T47D (cell line): ENCODE measurements around the gene ZNF740.

ENCODE experiments used
- DNase-seq, 2 experiments: peaks; one replicate each; pipeline versions ENCODE4 v3.0.0 to v3.0.0-alpha.2; 2011 to 2012; ENCODE audit warnings: low read depth in 1 of 2, low spot score in 1 of 2
- JUND ChIP-seq: IDR thresholded peaks from 2 replicates; pipeline ENCODE4 v1.6.1; 2012; ENCODE audit warnings: low read depth
- in situ Hi-C: cut with HindIII; loops from 2 replicates; pipeline ENCODE4 v1.10.0; 2016; ENCODE audit warnings: low sequenced_read_pairs, low pct_unique_long_range_greater_than_20kb

Gene ZNF740

GRCh38 chr12:53192531-53193021 lies 12.1 kb downstream of the ZNF740 start:
- DNase-seq: no peak
- in situ Hi-C loops: no loop called here
- no peak for TF ChIP-seq JUND

DNA sequence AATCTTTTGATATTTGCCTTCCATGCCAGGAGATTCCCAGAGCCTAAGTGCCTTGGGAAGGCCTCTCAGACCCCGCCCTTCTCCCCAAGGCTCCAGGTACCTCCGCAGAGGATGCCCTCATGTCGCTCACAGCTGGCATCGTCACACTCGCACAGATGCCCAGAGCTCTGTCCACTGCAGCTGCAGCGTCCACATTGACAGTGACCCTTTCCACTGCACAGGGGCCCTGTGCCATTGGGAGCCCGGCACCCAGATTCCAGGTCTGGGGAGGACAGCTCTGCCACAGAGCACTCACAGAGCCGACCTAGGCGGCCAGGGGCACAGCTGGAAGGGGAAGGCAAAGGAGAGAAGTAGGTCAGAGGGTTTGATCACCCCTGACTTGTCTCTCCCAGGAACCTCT lies 12.5 kb downstream of the ZNF740 start:
- in situ Hi-C loops: no loop called here
- DNase-seq: no peak
- TF ChIP-seq JUND: no peak

DNA sequence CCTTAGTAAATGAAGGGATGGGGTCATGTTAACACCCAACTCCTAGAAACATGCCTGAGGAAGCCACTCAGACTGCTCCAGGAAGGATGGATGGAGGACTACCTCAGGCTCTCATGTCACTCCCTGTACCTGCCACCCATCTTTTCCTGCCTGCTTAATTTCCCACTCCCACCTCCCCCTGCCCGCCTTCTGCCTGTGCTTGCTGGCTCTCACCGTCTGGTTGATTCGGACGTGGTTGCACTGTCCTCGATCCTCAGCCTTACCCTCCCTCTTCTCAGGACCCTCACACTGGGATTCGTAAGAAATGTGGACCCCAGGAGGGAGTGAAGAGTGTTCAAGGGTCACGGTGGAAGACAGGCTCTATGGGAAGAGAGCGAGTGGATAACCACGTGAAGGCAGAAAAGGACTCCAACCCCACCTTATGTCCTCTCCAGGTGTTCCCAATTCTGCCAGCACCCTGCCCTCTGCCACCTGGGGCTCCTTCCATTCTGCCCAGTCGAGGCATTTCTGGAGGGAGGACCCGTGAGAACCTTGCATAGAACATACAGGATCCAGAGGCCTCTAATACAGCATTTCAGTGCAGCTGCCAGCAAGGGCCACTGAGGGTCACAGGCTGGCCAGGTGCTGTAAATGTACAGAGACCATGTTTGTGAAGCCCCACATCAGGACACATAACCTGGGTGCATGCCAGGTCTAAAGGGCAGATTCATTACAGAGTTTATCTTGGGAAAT lies 13.6 kb downstream of the ZNF740 start:
- TF ChIP-seq JUND: no peak
- in situ Hi-C loops: no loop called here
- DNase-seq: no peak

- no peak for TF ChIP-seq JUND
- DNase-seq: no peak
- in situ Hi-C loops: no loop called here
Observed at GRCh38 chr12:53194973-53195372, 14.5 kb downstream of the ZNF740 start.

GRCh38 chr12:53195516-53196420 lies 15.2 kb downstream of the ZNF740 start:
- in situ Hi-C loops: no loop called here
- no peak for TF ChIP-seq JUND
- DNase-seq: no peak

GRCh38 chr12:53196486-53196885 lies 16.0 kb downstream of the ZNF740 start:
- DNase-seq: no peak
- in situ Hi-C loops: no loop called here
- TF ChIP-seq JUND: no peak

GRCh38 chr12:53197011-53197640 lies 16.6 kb downstream of the ZNF740 start:
- in situ Hi-C loops: no loop called here
- no peak for DNase-seq
- no peak for TF ChIP-seq JUND

DNA sequence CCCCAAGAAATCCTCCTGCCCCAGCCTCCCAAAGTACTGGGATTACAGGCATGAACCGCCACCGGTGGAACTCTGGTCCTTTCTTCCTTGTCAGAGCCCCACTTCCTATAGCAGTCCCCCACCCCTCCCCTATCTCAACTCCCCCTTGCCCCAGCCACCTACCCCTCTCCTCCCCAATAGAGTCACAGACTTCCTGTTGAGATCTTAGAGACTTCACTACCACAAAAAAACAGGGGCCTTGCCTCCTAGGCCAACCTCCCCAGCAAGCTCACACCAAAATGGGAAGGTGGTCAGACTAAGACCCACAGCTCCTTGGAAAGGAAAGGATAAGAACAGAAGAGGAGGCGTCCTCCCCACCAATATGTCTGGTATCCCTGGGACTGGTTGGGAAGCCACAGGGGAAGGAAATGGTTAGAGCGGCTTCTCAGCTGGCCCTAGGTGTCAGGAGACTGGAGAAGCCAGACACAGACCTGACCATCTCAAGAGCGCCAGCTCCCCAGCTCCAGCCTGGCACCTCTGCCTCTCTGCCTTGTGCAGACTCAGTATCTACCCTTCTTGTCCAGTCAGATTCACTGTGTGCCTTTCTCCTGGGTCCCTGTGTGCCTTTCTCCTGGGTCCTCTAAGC lies 18.1 kb downstream of the ZNF740 start:
- DNase-seq: no peak
- in situ Hi-C loops: no loop called here
- TF ChIP-seq JUND: no peak

DNA sequence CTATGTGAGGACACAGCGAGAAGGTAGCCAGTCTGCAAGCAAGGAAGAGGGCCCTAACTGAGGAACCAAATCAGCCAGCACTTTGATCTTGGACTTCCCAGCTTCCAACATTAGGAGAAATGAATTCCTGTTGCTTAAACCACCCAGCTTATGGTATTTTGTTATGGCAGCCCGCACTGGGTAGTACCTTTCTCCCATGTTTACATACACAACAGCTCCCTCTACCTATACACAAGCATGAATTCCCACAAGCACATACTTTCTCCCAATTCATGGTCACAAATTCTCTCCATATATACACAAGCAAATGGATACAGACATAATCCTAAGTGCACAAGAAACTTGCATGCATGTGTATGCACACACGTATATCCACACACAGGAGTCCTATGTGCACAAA lies 19.2 kb downstream of the ZNF740 start:
- no peak for TF ChIP-seq JUND
- DNase-seq: no peak
- in situ Hi-C loops: no loop called here

DNA sequence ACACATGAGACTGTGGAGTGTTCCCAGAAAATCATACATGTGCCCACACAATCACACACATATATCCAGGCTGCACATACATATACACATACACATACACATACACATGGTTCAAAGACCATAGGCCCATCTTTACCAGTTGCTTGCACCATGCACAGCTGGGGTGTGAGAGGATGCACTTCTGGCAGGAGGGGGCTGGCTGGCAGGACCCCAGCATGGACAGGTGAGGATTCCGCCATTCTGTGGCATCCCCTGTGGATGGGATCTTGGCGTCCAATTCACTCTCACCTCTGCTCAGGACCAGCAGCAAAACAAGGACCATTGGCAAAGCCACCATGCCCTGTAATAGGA lies 19.6 kb downstream of the ZNF740 start:
- no peak for DNase-seq
- TF ChIP-seq JUND: no peak
- in situ Hi-C loops: no loop called here

DNA sequence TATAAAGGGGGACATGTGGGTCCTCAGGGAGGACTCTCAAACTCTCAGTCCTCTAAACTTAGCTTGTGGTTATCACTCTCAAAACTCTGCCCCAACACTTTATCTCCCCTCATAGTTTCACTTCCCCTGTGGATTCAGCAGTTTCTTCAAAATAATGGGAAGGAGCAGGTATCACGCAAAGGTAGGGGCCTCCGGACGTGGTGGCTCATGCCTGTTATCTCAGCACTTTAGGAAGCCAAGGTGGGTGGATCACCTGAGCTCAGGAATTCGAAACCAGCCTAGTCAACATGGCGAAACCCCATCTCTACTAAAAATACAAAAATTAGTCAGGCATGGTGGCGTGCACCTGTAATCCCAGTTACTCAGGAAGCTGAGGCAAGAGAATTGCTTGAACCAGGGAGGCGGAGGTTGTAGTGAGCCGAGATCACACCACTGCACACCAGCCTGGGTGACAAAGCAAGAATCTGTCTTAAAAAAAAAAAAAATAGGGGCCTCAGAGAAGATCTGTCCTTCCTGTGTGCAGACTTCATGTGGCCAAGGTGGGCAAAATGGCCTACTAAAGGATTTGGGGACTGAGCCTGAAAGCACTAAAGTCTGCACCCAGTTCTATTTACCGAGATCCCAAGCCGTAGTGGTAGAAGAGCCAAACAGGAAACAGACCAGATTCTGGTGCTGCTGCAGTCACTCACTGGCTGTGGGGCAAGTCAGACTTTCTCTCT lies 20.1 kb downstream of the ZNF740 start:
- in situ Hi-C loops: no loop called here
- no peak for TF ChIP-seq JUND
- DNase-seq: no peak

GRCh38 chr12:53201177-53201541 lies 20.6 kb downstream of the ZNF740 start:
- TF ChIP-seq JUND: no peak
- in situ Hi-C loops: no loop called here

More at GRCh38 chr12:53201177-53201541, 20.6 kb downstream of the ZNF740 start:
- DNase-seq: no peak
